Stimulated activated CD8-positive, alpha-beta memory T cell treated with anti-CD3 and anti-CD28 coated beads, Interleukin-2, amount 100 ng/mL, for 1 hour (primary cell): ENCODE measurements around the gene NAXD.
"Not testable (repeated sequence)": the region's sequence is repeated elsewhere in the genome, so short reads cannot be mapped to it uniquely, and the experiment has no call there.

Experiments
- DNase-seq, 2 donors: peaks; one replicate each; pipeline ENCODE4 v3.0.0-alpha.2; 2020; ENCODE audit warnings: low read depth in 2 of 2

The NAXD gene

GRCh38 chr13:110593430-110594130 is 21.8 kb upstream of the NAXD start:
- DNase-seq: no peak

GRCh38 chr13:110597041-110597689 is 18.2 kb upstream of the NAXD start:
- no peak for DNase-seq

GRCh38 chr13:110600261-110600819 is 15.0 kb upstream of the NAXD start:
- no peak for DNase-seq

GRCh38 chr13:110600980-110601379 is 14.4 kb upstream of the NAXD start:
- no peak for DNase-seq

- no peak for DNase-seq
Observed at GRCh38 chr13:110605132-110605531, 10.2 kb upstream of the NAXD start.

GRCh38 chr13:110606281-110606680 is 9.1 kb upstream of the NAXD start:
- DNase-seq: not testable (repeated sequence)

- DNase-seq: no peak
Observed at GRCh38 chr13:110607675-110608224, 7.6 kb upstream of the NAXD start.

GRCh38 chr13:110610955-110611595 is 4.3 kb upstream of the NAXD start:
- DNase-seq: no peak

- no peak for DNase-seq
Observed at GRCh38 chr13:110615005-110615321, 382 bp upstream of the NAXD start.

- DNase-seq: no peak
Observed at GRCh38 chr13:110616103-110617101, 1.1 kb downstream of the NAXD start.

- DNase-seq: no peak
Observed at GRCh38 chr13:110617321-110618072, 2.2 kb downstream of the NAXD start.

- no peak for DNase-seq
Observed at GRCh38 chr13:110618167-110618566, 2.8 kb downstream of the NAXD start.

- no peak for DNase-seq
Observed at GRCh38 chr13:110618780-110619179, 3.4 kb downstream of the NAXD start.

- DNase-seq: no peak
Observed at GRCh38 chr13:110620596-110620995, 5.3 kb downstream of the NAXD start.

- no peak for DNase-seq
Observed at GRCh38 chr13:110624766-110625756, 9.7 kb downstream of the NAXD start.

GRCh38 chr13:110625771-110626321 is 10.5 kb downstream of the NAXD start:
- DNase-seq: no peak

GRCh38 chr13:110626521-110626920 is 11.2 kb downstream of the NAXD start:
- DNase-seq: no peak

- DNase-seq: no peak
Observed at GRCh38 chr13:110627351-110627750, 12.0 kb downstream of the NAXD start.
